Measurements from ENCODE around the gene MUC6. TPM values are rescaled to one million over a fixed set of nuclear protein-coding genes. Genes with fewer than 3 reads are reported as not detected.

Gene MUC6
- polyA plus RNA-seq, 3 donors: 14.8 to 31.8 (median 17.0) TPM

DNA sequence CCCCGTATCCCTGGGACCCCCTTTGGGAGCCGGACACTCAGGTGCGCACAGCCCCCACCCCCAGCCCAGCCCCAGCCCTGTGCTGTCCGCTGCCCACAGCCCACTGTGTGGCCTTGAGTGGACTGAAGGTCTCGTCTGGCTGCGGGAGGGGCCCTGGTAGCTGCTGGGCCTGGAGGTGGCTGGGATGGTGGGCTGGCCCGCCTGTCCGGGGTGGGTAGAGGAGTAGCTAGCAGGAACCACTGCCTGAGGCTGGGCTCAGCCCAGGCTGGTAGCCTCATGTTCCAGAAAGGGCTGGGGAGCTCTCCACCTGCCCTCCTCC lies 4.6 kb upstream of the MUC6 start:
- DNase-seq (ENCODE audit: extremely low read depth in 1 of 11, low read depth in 9 of 11, low spot score in 4 of 11): no peak

DNA sequence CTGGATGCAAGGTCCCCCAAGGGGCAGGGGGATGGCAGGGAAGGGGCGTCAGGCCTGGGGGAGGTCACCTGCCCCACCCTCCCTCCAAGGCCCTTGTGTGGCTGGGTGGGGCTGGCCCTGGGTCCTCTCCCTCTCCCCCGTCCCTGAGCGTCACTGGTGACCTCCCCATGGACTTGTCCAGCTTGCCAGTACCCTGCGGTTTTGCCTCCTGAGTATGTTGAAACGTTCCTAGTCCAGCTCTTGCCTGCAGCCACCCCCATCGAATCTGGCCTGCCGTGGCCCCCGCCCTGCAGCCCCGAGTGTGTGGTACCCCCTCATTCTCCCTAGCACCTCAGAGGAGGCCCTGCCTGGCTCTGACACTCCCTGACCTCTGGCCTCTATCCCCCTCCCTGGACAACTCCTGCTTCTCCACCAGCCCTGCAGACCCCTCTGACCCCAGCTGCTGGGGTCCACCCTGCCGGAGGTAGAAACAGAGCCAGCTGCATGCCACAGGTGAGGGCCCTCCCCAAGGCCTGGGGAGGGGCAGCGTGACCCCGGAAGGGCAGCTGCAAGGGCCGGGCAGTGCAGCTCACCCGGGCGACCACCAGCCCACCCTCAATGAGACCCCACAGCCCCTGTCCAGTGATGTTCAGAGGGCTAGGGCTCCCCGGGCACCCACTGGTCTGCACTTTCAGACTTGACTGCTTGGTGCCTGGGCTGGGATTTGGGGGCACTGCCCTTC lies 4.1 kb upstream of the MUC6 start:
- no peak for DNase-seq (ENCODE audit: extremely low read depth in 1 of 11, low read depth in 9 of 11, low spot score in 4 of 11)

DNA sequence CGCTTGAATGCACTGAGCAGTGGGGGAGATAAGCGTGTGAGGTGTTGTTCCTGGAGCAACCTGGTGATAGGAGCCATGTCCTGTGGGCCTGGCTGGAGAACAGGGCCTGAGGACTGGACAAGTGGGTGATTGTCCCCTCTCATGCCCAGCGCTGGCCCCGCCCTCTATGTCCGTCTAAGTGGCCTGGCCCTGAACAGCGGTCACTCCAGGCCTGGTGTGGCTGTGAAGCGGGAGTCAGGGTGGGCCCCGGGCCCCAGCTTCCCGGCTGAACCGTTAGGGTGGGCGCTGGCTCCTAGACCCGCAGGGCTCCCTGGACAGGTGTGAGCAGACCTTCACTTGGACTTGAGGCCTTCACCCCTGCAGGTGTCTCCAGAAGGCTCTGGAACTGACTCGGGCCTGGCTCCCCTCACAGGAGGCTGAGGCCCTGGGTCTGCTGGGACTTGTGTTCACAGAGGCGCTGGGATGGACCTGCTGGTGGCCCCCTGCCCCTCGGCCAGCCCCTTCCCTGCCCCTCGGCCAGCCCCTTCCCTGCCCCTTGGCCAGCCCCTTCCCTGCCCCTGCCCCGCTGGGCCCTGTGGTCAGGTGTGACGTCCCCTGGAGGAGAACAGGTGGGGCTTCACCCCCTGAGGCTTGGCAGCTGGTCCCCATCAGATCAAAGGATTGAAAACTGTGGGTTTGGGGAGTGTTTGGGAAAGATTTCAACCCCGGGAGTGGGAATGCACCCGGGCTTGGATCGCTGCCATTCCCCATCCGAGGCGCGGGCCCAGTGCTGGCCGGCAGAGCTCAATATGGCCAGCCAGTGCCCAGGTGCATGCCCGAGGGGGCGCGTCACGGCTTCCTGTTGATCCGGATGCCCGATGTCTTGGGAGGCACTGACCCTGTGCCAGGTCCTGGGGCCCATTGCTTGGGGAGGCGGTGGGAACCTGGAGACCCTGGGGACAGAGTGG lies 3.2 kb upstream of the MUC6 start:
- DNase-seq (ENCODE audit: extremely low read depth in 1 of 11, low read depth in 9 of 11, low spot score in 4 of 11): no peak

DNA sequence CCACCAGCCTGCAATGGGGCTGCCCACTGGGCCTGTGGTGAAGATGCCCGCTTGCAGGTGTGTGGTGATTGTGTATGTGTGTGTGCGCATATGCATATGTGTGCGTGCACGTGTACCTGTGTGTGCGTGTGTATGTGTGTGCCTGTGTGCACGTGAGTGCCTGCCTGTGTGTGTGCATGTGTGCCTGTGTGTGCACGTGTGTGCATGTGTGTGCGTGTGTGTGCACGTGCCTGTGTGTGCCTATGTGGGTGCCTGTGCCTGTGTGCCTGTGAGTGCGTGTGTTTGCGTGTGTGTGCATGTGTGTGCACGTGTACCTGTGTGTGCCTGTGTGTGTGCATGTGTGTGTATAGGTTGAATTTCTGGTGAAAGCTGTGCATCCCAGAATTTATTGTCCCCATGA lies 2.4 kb upstream of the MUC6 start:
- DNase-seq (ENCODE audit: extremely low read depth in 1 of 11, low read depth in 9 of 11, low spot score in 4 of 11): no peak

DNA sequence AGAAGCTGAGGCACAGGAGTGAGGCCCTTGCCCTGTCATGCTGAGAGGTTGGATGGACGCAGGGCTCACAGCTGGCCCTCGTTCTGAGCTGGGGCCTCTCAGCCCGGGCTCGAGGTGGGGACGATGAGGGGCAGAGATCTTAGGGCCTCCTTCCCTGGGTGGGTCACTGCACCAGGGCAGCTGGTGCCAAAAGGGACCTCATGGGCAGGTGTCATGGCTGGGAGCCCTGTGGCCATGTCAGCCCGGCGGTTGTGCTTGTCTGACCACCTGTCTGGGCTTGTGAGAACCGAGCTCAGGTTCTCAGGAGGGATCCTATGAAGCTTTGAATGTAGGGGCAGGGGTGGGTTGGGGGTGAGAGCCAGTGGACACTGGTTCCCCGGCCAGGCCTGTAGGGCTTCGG lies 1.8 kb upstream of the MUC6 start:
- DNase-seq (ENCODE audit: extremely low read depth in 1 of 11, low read depth in 9 of 11, low spot score in 4 of 11): no peak

DNA sequence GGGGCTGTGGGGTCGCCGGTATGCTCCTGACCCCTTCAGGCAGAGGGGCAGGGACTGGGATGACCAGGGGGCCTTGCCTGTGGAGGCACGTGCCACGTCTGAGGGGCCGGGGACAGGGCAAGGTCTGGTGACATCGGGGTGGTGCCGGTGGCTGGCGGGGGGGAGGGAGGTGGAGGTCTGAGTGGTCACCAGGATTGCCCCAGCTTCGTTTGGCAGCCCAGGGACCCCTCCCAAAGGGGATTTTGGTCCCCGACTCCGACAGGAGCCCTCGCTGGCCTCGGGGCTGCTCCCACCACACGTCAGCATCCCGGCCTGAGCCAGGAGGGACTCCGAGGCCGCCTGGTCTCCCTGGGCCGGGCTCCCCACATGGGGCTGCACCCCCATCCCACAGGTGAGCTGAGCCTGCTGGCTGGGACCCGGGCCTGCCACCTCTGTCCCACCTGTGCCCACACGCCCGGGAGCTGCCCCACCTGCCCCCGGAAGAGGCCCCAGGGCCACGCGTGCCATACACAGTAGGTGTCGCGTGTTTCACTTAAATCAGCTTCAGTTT lies 1.1 kb upstream of the MUC6 start:
- no peak for DNase-seq (ENCODE audit: extremely low read depth in 1 of 11, low read depth in 9 of 11, low spot score in 4 of 11)

DNA sequence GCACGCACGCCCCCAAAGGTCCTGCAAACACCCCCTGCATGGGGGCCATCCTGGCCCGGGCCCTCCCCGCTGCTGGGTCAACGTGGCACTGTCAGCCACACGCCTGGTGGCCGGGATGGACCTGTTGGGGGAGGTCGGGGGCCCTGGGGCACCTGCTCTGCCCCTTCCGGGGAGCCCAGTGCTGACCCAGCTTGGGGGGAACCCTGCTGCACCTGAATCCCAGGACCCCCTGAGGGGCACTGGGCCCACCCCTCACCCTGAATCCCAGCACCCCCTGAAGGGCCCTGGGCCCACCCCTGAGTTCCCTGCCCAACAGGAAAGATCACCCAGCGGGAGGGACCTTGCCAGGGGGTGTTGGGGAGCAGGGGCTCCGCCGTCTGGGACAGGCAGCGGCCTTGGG lies 413 bp upstream of the MUC6 start:
- DNase-seq (ENCODE audit: extremely low read depth in 1 of 11, low read depth in 9 of 11, low spot score in 4 of 11): no peak

DNA sequence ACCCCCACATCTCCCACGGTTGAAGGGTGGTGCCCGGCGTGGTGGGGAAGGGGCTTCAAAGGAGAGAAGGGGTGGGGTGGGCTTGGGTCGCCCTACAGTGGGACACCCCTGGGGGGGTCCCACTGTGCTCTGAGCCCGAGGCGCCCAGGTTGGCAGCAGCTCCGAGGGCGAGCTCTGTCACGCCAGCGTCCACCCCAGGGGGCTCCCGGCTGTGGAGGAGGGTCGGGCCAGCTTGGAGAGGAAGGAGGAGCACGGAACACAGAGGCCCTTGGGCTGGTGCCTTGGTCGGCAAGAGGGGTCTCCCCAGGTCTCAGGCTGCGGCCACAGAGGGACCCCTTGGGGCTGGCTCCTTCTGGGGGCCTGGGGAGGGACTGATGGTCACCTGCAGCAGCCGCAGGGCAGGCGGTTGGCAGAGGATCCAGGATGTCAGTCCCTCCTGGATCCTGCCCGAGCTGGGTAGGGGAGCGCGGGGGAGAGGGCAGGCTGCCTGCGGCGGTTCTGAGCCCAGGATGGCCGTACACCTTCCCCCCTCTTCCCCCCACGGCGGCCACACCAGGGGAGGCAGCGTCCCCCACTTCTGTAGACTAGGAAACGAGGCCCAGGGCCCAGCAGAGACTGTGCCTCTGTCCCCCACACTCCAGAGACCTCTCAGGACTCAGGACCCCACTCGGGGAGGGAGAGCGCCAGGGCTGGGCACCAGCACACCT lies 788 bp downstream of the MUC6 start:
- DNase-seq (ENCODE audit: extremely low read depth in 1 of 11, low read depth in 9 of 11, low spot score in 4 of 11): no peak

DNA sequence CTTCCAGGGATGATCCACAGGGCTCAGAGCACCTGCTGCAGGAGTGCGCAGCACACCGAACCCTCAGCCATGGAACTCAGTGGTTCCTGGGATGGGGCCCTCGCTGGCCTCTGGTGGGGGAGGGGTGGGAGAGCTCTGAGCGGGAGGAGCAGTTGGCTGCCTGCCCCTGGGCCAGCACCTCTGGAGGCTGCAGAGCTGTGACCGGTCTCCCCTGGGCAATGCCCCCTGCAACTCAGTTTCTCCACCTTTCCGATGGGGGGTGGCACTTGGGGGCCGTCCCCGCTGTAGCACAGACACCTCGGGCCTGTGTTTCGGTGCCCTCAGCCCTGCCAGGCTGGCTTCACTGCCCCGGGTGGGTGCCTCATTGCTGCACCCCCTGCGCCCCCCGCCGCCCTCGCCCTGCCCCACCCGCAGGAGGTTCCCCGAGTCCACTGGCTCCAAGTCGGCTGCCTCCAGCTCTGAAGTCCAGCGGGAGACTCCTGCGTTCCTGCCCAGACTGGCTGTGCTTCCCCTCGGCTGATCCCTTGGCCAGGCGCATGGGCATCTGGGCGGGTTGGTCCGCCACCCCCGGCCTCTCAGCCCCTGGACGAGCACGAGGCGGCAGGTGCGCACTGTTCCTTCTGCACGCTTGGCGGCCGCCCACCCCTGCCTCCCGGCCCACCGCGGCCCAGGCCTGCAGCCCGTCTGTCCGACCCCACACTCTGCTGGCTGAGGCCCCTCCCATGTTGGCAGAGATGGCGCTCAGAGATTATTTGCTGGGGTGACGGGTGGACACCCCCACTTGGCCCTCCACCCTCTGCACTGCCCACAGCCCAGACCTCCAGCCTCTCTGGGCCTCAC lies 1.8 kb downstream of the MUC6 start:
- DNase-seq (ENCODE audit: extremely low read depth in 1 of 11, low read depth in 9 of 11, low spot score in 4 of 11): no peak

DNA sequence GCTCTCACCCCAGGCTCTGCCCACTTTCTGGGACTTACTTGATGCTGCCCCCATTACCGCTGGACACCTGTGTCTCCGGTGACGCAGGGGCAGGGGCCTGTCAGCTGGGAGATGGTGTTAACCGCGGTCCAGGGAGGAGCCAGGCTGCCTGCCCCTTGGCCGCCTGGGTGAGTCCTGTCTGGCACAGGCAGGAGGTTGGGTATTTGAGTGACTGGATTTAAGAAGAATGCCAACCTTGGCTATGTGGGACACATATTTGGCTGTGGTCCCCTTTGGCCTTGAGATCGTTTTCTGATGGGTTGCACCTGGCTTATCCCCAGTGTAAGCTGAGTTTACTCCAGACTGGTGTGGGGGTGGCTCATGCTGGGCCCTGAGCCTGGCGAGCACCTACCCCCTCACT lies 2.5 kb downstream of the MUC6 start:
- DNase-seq (ENCODE audit: extremely low read depth in 1 of 11, low read depth in 9 of 11, low spot score in 4 of 11): no peak

DNA sequence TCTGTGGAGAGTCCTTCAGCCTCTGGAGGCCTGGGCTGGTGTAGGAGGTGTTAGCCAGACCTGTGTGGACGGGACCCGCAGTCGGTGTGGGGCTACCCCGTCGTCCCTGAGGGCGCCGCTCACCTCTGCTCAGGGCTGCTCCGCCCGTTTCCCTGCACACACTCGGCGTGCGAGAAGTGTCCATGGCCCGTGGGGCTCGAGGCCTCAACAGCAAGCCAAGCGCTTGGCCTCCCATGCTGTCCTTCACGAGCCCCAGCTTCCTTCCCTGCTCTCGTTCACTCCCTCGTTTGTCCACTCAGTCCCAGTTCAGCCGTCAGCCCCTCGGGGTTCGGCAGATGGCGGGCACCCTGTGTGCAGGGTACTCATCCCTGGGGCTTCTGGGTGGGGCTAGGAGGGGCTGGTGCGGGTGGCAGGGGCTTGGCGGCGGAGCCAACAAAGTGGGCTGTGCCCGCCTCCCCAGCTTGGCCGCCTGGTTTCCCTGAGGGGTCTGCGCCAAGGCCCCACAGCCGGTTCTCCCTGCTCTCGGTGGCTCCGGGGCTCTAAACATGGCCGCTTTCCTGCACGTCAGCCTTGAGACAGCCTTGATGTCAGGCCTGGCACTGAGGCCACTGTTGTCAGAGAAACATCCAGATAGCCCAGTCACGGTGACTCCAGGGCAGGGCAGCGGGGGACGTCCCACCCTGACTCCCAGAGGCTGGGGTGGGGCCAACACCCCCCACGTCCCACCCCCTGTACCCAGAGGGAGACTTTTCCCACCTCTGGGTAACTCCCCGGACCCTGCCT lies 3.3 kb downstream of the MUC6 start:
- no peak for DNase-seq (ENCODE audit: extremely low read depth in 1 of 11, low read depth in 9 of 11, low spot score in 4 of 11)

DNA sequence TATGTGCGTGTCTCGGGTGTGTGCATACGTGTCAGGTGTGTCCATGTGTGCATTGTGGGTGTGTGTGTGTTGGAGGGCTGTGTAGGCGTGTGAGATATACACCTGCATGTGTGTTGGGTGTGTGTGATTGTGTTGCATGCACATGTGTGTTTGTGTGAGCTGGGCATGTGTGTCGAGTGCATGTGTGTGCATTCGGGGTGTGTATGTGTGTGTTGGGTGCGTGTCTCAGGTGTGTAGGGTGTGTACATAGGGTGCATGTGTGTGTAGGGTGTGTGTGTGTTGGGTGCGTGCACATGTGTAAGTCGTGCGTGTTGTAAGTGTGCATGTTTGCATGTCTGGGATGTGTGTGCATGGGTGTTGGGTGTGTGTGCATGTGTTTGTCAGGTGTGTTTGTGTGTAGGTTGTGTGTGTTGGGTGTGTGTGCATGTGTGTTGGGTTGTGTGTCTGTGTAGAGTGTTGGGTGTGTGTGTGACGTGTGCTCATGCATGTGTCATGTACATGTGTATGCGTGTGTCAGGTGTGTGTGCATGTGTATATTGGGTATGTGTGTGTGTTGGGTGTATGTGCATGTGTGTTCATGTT lies 4.1 kb downstream of the MUC6 start:
- DNase-seq (ENCODE audit: extremely low read depth in 1 of 11, low read depth in 9 of 11, low spot score in 4 of 11): no peak

DNA sequence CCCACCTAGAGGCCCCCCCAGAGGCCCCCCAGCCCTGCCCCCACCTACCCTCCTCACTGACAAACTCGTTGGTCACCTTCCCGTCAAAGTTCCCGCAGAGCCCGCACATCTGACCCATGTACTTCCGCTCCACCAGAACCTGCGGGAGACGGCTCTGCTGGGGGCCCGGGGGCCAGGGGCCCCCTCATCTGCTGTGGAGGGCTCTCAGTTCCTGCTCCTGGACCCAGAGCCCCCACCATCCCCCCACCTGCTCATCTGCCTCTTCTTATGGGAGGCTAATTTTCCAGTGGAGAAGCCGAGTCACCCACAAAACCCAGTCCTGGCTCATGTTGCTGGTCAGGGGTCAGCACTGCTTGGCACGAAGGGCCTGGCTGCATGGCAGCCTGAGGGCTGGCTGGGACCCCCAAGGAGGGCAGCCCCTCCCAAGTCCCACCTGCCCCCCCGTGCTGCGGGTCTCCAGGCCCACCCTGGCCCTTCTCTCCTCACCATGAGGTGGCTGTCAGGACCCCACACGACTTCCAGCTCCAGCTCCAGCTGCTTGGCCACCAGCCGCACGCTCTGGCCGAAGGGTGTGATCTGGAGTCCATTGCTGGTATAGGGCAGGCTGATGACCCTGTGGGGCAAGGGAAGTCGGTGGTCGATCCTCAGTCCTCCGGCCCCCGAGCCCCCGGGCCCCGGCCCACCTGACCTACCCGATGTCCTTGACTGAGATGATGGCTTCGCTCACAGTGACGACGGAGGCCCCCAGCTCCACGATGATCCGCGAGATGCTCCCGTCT lies 5.2 kb downstream of the MUC6 start:
- DNase-seq (ENCODE audit: extremely low read depth in 1 of 11, low read depth in 9 of 11, low spot score in 4 of 11): no peak

DNA sequence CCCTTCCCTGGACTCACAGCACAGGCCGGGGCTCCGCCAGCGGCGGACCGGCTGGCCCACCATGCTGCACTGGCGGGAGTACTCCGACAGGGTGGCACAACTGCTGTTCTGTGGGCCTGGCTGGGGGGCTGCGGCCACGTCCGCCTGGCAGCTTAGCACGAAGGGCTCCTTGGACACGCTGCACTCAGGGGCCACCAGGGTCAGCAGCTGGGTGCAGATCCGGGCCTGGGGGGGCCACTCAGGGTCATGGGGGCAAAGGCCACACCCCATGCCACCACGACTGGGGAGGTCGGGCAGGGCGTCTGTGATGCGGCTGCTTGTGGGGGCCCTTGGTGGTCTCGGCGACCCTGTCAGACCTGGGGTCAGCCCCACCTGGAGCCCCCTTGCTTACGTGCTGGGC lies 6.0 kb downstream of the MUC6 start:
- DNase-seq (ENCODE audit: extremely low read depth in 1 of 11, low read depth in 9 of 11, low spot score in 4 of 11): no peak

DNA sequence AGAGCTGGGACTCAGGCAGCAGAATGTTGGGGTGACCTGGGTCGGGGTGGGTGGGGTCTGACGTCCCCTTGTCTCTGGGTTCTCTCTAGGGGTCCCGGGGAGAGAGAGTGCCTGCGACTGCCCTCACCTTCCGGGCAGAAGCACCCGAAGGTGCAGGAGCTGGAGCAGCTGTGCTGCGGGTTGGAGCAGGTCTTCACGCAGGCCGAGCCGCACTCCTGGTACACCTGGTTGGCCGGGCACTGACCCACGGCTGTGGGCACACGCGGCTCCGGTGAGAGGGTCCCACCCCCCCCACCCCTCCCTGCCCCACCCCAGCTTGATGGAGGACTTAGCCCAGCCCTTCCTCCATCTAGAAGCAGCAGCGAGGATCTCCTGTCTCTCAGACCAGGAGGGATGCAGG lies 6.4 kb downstream of the MUC6 start:
- DNase-seq (ENCODE audit: extremely low read depth in 1 of 11, low read depth in 9 of 11, low spot score in 4 of 11): no peak

DNA sequence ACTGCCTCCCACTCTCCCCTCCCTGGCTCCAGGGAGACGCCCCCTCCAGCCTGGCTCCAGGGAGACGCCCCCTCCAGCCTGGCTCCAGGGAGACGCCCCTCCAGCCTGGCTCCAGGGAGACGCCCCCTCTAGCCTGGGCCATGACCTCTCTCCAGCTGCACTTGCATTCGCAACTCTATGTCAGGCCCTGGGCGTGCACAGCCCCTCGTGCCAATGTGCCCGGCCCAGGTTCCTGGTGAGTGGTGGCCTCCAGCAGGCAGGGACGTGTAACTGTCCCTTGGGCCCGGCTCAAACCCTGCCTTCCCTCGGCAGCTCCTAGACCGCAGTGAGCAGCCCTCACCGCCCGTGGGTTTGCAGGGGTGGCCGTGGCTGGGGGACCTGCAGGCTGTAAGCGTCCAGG lies 6.9 kb downstream of the MUC6 start:
- DNase-seq (ENCODE audit: extremely low read depth in 1 of 11, low read depth in 9 of 11, low spot score in 4 of 11): no peak

DNA sequence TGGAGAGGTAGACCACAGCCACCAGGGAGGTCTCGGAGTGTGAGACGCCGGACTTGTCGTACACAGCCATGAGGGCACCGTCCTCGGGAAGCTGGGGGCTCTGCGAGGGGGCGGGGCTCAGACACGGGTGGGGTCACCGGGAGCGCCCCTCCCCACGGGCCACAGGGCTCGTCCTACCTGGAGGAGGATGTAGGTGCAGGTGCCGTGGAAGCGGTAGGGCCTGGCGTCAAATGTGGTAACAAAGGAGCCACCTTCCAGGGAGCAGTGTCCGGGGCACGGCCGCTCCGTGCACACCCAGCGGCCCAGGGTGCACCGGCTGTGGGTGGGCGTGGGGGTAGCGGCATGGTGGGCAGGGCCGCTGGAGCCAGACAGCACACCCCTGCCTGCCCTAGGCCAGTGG lies 7.5 kb downstream of the MUC6 start:
- DNase-seq (ENCODE audit: extremely low read depth in 1 of 11, low read depth in 9 of 11, low spot score in 4 of 11): no peak
